ENCODE results near the gene LMBR1.
"Not testable (repeated sequence)": the region's sequence is repeated elsewhere in the genome, so short reads cannot be mapped to it uniquely, and the experiment has no call there.

LMBR1 gene

DNA sequence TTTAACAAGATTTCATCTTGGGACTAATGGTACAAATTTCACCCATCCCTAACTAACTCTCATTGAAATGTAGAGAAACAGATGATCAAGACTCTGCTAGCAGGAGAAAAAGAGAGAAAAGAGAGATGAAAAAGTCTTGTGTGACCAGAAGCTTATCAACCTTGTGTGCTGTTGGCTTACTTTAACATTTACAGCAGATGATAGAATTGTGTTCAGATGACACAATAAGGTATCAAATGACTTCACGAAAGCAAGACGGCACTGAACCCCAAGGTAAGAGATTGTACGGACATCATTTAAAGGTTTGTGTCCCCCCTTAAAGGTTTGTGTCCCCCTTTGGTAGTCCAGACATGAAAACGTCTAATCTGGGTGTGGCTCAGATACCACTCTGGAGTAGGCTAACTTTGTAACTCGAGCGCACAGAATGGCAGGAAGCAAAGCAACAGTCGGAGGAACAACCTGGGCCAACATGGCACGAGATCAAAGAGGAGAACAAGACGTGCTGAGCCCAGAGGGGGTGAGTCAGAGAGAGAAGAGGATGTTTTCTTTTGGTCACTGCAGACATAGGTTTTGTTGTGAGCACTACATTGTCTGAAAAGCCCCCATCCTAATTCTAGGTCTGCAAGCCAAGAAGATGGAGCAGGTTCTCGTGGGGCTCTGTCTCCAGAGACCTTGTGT, 10.4 kb upstream of the LMBR1 start:
- peak; percentile 46 for DNase-seq

DNA sequence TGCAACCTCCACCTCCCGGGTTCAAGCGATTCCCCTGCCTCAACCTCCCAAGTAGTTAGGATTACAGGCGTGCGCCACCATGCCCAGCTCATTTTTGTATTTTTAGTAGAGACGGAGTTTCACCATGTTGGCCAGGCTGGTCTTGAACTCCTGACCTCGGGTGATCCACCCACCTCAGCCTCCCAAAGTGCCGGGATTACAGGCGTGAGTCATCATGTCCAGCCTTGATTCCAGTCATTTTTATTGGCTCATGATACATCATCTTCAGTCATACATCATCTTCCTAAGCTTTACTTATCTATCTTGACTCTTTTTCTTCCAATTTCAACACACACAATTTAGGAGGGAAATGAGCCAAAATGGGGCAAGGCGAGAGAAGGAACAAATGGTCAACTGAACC, 7.1 kb upstream of the LMBR1 start:
- peak; percentile 48 for DNase-seq

DNA sequence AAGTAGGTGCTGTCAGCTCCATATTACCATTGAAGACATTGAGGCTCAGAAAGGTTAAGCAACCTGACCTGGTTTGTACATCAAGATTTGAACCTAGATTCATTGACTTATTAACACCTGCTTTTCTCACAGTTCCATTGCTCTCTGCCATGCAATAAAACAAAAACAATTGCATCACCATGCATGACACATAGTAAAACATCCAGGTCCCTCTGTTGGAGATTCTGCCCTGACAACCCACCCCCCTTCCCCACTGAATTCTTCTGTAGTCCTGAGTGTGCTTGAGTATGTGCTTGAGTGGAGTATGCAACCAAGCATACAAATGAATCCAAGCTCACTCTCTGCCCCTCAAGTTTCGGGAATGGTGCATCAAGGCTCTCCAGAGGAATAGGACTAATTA, 6.0 kb upstream of the LMBR1 start:
- DNase-seq = peak; percentile 19

DNA sequence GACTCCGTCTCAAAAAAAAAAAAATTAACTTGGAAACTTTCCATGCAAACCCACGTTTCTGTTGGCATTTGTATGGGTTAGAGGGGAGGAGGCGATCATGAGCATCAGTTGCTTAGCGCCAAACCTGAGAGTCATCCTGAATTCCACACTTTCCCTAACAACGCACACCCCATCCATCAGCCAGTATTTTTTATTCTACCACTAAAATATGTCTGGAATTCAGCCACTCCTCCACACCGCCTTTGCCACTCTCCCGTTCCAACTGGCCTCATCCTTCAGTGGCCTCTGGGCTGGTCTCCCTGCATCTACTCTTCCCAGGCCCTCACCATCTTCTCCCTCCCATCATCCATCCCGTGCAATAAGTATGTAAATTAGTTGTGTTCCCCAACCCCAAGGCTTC, 4.7 kb upstream of the LMBR1 start:
- peak; percentile 94 for DNase-seq

DNA sequence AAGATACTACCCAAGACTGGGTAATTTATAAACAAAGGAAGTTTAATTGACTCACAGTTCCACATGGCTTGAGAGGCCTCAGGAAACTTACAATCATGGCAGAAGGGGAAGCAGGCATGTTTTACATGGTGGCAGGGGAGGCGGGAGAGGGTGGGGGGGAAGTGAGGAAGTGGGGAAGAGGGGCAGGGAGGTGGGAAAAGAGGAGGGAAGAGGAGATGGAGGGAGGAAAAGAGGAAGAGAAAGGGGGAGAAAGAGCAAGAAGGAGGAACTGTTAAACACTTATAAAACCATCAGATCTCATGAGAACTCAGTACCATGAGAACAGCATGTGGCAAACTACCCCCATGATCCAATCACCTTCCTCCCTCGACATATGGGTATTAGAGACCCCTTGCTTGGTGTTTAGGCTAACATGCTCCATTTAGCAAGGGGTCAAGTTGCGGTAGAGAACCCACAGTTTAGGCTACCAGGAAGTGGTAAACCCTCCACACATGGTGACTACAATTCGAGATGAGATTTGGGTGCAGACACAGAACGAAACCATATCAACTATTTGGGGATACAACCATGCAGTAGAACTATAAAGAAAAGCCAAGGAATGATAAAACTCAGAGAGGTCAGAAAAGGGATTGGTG, 3.5 kb upstream of the LMBR1 start:
- DNase-seq = no peak

DNA sequence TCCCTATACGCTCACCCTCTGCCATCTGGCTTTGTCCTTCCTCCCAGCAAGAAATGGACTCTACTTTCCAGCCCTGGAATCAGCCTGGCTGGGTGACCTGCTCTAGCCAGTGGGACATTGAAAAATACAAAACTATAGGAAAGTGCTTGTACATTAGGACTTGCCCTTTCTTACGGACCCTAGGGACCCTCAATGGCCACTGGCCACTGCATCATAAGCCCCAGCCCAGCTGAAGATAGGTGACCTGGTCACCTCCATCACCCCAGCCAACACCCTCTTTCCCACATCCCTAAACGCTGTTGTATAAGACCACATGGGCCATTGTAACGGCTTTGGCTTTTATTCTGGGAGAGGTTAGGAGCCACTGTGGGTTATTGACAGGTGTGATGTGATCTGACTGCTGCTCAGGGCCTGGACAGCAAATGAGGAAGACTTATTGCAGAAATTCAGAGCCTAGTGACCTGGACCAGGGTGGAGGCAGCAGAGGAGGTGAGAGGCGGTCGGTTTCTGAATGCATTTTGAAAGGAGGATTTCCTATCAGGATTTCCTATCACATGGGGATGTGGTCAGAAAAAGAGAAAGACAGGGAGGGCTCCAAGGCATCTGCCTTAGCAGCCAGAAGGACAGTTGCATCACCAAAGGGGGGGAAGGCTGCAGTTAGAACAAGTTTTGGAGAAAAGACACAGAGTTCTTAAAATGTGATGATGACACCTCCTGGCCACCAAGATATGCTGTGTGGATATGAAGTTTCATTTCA, 2.2 kb upstream of the LMBR1 start:
- DNase-seq = no peak

DNA sequence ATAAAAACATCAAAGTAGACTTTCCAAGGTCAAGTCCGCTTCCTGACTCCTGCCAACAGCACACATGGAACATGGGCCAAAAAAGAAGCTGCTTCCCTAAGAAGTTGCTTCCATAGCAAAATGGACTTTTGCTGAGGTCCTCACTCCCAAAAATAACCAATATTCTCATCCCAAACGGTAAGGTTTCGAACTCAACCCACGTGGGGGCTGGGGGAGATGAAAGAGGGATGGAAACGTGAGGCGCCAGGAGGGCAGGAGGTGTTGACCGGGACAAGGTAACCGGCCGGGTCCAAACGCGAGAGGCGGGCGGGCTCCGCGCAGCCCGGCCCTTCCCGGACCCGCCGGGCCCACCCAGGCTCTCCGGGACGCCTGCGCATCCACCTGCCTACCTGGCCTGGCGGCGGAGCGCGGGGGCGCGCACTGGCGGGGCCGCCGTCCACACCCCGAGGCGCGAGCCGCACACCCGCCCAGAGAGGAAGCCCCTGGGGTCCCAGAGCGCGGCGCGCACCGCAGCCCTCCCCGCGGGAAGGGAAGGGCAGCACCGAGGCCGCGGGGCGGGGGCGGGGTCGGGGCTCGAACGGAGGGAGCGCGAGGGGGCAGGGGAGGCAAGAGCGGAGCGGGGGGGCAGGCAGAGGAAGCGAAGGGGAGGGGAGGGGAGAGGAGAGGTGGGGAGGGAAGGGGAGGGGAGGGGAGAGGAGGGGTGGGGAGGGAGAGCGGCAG, 742 bp downstream of the LMBR1 start:
- DNase-seq = peak; percentile 28

DNA sequence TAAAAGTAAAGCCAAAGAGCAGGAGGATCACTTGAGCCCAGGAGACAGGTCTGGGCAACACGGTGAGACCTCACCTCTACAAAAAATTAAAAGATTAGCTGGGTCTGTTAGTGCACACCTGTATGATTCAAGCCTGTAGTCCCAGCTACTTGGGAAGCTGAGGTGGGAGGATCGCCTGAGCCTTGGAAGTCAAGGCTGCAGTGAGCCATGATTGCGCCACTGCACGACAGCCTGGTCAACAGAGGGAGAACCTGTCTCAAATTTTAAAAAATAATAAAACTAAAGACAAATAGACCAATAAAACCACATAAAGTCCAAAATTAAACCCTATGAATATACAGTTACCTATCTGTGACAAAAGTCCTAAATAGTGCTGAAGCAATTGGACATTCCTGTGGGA, 3.2 kb downstream of the LMBR1 start:
- DNase-seq = no peak

DNA sequence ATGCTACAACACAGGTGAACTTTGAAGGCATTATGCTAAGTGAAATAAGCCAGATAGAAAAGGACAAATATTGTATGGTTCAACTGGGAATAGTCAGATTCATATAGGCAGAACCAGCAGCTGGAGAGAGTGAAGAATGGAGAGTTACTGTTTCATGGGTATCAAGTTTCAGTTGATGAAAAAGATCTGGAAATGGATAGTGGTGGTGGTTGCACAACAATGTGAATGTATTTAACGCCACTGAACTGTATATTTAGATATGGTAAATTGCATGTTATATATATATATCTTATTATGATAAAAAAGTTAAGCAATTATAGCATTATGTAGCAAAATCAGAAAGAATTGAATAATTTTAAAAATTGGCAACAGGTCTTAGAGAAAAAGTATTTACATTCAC, 3.9 kb downstream of the LMBR1 start:
- no peak for DNase-seq

DNA sequence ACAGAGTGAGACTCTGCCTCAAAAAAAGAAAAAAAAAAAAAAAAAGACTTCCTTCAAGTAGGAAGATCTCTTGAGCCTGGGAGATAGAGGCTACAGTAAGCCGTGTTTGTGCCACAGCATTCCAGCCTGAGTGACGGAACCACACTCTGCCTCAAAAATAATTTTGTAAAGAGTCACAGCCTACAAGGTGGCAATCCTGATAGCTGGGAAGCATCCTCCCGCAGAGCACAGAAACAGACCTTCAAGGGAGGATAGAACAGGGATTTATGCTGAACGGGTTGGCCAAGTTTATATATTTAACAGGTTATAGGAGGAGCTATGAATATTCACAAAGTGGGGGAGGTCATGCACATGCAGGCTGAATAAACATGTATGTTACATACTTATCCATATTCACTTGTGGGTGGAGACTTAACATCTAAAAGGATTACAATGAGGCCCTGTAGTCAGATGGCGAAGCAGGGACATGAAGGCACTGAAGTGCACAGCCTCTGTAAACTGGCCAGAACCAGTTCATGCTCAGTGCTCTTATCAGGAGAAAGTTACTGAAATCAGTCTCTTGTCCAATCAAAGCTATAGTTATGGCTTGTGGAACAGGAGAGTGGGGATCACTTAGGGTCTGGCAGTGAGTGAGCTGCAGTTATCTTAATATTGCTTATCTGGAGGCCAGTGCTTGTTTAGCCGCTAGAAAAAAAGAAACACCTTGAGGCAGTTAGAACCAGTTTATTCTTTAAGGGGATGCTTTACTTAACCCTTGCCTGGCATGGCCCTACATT, 6.8 kb downstream of the LMBR1 start:
- no peak for DNase-seq

DNA sequence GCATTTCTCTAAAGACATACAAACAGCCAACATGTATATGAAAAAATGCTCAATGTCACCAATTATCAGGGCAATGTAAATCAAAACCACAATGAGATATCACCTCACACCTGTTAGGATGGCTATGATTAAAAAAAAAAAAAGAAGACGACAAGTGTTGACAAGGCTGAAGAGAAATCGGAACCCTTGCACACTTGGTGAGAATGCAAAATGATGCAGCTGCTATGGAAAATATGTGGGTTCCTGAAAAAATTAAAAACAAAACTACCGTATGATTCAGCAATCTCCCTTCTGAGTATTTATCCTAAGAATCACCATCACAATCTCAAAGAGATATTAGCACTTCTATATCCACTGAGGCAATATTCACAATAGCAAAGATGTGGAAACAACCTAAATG, 11.3 kb downstream of the LMBR1 start:
- DNase-seq = no peak

DNA sequence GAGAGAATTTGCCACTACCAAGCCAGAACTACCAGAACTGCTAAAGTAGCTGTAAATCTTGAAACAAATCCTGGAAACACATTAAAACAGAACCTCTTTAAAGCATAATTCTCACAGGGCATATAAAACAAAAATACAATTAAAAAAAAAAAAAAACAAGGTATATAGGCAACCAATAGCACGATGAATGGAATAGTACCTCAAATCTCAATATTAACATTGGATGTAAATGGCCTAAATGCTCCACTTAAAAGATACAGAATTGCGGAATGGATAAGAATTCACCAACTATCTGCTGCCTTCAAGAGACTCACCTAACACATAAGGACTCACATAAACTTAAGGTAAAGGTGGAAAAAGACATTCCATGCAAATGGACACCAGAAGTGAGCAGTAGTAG, 17.2 kb downstream of the LMBR1 start:
- no peak for DNase-seq

DNA sequence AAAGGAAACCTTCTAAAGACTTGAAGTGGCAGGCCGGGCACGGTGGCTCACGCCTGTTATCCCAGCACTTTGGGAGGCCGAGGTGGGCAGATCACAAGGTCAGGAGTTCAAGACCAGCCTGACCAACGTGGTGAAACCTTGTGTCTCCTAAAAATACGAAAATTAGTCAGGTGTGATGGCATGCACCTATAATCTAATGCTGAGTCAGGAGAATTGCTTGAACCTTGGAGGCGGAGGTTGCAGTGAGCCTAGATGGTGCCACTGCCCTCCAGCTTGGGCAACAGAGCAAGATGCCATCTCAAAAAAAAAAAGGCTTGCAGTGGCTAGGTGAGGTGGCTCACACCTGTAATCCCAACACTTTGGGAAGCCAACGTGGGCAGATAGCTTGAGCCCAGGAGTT, 24.6 kb downstream of the LMBR1 start:
- DNase-seq = not testable (repeated sequence)

DNA sequence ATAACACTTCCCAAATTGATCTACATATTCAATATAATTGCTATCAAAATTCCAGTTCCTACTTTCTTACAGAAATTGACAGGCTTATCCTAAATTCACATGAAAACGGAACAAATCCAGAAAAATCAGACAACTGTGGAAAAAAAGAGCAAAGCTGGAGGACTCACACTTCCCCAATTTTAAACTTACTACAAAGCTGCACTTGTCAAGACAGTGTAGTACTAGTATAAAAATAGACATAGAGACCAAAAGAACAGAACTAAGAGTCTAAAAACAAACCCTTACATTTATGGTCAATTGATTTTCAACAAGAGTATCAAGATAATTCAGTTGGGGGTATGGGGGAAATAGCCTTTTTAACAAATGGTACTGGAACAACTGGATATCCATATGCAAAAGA, 27.5 kb downstream of the LMBR1 start:
- no peak for DNase-seq

DNA sequence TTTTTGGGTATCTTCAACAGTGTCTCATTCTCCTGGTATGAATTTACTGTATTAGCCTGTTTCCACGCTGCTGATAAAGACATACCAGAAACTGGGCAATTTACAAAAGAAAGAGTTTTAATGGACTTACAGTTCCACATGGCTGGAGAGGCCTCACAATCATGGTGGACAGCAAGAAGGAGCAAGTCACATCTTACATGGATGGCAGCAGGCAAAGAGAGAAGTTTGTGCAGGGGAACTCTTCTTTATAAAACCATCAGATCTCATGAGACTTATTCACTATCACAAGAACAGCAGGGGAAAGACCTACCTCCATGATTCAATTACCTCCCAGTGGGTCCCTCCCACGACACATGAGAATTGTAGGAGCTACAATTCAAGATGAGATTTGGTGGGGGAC, 31.0 kb downstream of the LMBR1 start:
- not testable (repeated sequence) for DNase-seq

DNA sequence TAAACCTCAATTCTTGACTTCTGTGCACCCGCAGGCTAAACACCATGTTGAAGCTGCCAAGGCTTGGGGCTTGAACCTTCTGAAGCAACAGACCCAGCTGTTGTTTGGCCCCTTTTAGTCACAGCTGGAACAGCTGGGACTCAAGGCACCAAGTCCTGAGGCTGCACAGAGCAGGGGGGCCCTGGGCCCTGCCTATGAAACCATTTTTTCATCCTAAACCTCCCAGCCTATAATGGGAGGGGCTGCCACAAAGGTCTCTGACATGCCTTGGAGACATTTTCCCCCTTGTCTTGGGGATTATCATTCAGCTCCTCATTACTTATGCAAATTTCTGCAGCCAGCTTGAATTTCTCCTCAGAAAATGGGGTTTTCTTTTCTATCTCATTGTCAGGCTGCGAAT, 31.8 kb downstream of the LMBR1 start:
- no peak for DNase-seq

DNA sequence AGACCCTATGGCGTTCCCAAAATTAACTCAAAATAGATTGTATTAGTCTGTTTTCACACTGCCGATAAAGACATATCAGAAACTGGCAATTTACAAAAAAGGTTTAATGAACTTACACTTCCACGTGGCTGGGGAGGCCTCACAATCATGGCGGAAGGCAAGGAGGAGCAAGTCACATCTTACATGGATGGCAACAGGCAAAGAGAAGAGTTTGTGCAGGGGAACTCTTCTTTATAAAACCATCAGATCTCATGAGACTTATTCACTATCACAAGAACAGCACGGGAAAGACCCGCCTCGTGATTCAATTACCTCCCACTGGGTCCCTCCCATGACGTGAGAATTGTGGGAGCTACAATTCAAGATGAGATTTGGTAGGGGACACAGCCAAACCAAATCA, 32.9 kb downstream of the LMBR1 start:
- not testable (repeated sequence) for DNase-seq

DNA sequence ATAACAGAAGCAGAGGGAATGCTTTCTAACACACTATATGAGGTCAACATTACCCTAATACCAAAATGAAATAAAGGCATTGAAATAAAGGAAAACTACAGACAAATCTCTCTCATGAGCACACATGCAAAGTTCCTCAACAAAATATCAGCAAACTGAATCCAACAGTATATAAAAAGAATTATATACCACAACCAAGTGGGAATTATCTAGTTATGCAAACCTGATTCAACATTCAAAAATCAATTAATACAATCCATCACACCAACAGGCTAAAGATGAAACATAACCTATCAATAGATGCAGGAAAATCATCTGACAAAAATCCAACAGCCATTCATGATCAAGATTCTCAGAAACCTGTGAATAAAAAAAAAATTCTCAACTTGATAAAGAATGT, 34.5 kb downstream of the LMBR1 start:
- DNase-seq = no peak

DNA sequence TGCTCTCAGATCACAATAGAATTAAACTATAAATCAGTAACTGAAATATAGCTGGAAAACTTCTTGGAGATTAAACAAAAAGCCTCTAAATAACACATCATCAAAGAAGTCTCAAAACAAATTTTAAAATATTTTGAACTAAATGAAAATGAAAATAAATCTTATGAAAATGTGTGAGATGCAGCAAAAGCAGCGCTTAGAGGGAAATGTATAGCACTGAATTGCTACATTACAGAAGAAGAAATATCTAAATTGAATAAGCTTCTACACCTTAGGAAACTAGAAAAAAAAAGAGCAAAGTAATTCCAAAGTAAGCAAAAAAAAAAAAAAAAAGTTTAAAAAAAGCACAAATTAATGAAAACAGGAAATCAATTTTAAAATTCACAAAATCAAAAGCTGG, 35.2 kb downstream of the LMBR1 start:
- no peak for DNase-seq

DNA sequence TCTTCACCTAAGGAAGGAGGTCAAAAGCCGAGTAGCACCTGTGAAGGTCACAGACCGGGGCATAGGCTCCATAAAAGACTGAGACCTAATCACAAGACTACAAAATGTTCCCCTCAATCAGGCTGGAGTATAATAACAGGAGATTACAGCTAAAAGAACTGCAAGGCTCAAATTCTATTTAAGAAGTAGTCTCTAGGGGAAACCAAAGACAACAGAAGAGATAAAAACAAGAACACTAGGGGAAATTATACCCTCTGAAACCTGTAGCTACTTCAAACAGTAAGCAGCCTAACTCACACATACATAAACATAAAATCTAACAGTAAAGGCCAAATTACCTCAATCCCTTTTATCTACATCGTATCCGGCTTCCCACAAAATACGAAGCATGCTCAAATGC, 38.3 kb downstream of the LMBR1 start:
- no peak for DNase-seq

DNA sequence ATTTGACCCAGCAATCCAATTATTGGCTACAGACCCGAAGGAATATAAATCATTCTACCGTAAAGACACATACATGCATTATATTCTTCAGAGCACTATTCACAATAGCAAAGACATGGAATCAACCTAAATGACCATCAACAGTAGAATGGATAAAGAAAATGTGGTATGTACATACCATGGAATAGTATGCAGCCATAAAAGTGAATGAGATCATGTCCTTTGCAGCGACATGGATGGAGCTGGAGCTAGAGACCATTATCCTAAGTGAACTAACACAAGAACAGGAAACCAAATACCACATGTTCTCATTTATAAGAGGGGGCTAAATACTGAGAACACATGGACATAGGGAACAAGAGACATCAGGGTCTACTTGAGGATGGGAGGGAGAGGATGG, 44.0 kb downstream of the LMBR1 start:
- DNase-seq = no peak

DNA sequence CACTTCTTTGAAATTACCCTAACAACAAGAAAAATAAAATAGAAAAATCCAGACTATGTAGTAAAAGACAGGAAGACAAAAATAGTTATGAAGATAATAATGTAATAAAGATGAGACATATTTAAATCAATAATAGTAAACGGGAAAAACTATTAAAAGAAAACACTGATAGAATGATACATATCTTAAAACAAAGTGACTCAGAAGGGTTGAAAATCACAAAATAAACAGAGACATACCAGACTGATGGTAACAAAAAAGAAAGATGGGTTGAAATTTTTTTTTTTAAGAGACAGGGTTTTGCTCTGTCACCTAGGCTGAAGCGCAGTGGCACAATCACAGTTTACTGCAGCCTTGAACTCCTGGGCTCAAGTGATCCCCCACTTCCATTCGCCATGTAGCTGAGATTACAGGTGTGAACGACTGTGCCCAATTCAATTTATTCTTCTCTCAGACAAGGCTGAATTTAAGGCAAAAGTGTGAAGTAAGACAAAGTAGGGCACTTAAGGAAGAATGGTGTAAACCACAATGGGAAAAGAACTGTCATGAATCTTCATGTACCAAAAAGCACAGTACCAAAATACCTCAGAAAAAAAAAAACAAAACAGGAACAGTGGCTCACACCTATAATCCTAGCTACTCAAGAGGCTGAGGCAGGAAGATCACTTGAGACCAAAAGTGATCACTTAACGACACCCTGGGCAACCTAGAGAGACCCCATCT, 47.4 kb downstream of the LMBR1 start:
- DNase-seq = no peak
